Measurements from ENCODE around the gene TRMO.

- TF ChIP-seq CTCF (IDR thresholded peaks at IDR 0.05; ENCODE audit: low read depth, low read length, poor library complexity, severe bottlenecking) (no peak), EZH2phosphoT487 (IDR thresholded peaks at IDR 0.05; ENCODE audit: borderline replicate concordance, low read length) (no peak)
Measured at GRCh38 chr9:97873425-97873824, 48.9 kb downstream of the TRMO start.

Data from DOHH2 (cell line).